Body of pancreas (tissue), 4 donors: ENCODE data around the gene DLG2. TPM values are rescaled to one million over a fixed set of nuclear protein-coding genes. Genes with fewer than 3 reads are reported as not detected.

Source experiments
- ATAC-seq: fragments of 150-250 bp; one replicate; pipeline ENCODE4 v1.9.1; 2016
- DNase-seq, 4 donors: peaks; one replicate each; pipeline ENCODE4 v3.0.0-alpha.2; 2019
- H3K27ac ChIP-seq, 4 donors: fragments of 200-600 bp; sonication (generic); 1 replicate in 3 of 4; 2 replicates in 1 of 4; pipeline versions ENCODE4 v1.5.1 to v1.6.1; 2016 to 2019; ENCODE audit warnings: mild to moderate bottlenecking in 1 of 4, mixed read lengths in 1 of 4, moderate library complexity in 1 of 4
- H3K27me3 ChIP-seq, 2 donors: fragments of 200-600 bp; sonication (generic); one replicate each; pipeline ENCODE4 v1.6.0; 2016; ENCODE audit warnings: mild to moderate bottlenecking in 1 of 2
- H3K36me3 ChIP-seq, 2 donors: fragments of 200-600 bp; sonication (generic); replicated peaks in 1 of 2; 2 replicates each; pipeline ENCODE4 v1.5.1; 2016; ENCODE audit warnings: low read depth in 2 of 2; ENCODE audit not compliant: insufficient read depth in 1 of 2
- H3K4me1 ChIP-seq: fragments of 200-600 bp; sonication (generic); one replicate; pipeline ENCODE4 v1.6.0; 2016
- H3K4me3 ChIP-seq, 2 donors: fragments of 200-600 bp; sonication (generic); 1 replicate in 1 of 2; 2 replicates in 1 of 2; pipeline ENCODE4 v1.5.1; 2016 to 2019
- H3K9me3 ChIP-seq, 3 donors: fragments of 200-600 bp; sonication (generic); 1 replicate in 2 of 3; 2 replicates in 1 of 3; pipeline ENCODE4 v1.5.1; 2016
- CTCF ChIP-seq, 7 experiments: fragments of 450-650 bp in 4 of 7; fragments of 200-600 bp in 3 of 7; sonication (generic) in 3 of 7; IDR thresholded peaks; one replicate each; pipeline ENCODE4 v1.5.1; 2016 to 2019; ENCODE audit warnings: antibody characterized with exemption in 7 of 7
- POLR2A ChIP-seq, 3 donors: fragments of 450-650 bp; IDR thresholded peaks; one replicate each; pipeline ENCODE4 v1.6.1; 2016; ENCODE audit warnings: antibody characterized with exemption in 3 of 3, mild to moderate bottlenecking in 2 of 3
- whole genome bisulfite sequencing, 2 donors: methylation state at CpG; one replicate each; pipeline ENCODE4 v1.1.5; 2017; 5-methylcytosine and 5-hydroxymethylcytosine counted together
- intact Hi-C: fragments of 100-400 bp; cut with DNase I; formaldehyde crosslinking; loops from one replicate; pipeline ENCODE4 v1.15.1; 2023
- total RNA-seq, 2 donors: library from RNA; depleted of rRNA; stranded (reverse); fragments of >200 nt; gene quantifications; one replicate each; pipeline ENCODE4 v1.1.0, GENCODE V29; 2016

The DLG2 gene
- total RNA-seq, 2 donors from 2014 or later, result 6.0 to 13.2 TPM

GRCh38 chr11:85313741-85314140, 313.4 kb downstream of the DLG2 start:
- ATAC-seq (no peak), DNase-seq (no peak)
- Histone ChIP-seq H3K4me1 (no peaks in the 10 kb centered on the region), H3K27ac (no peak overlapping the region), H3K4me3 (no peak overlapping the region), H3K27me3 (no peaks in the 10 kb centered on the region), H3K9me3 (no peaks in the 10 kb centered on the region), H3K36me3 (no peaks in the 10 kb centered on the region)
- intact Hi-C loops, result no loop called here
- TF ChIP-seq CTCF (IDR thresholded peaks at IDR 0.05) (no peak), POLR2A (IDR thresholded peaks at IDR 0.05) (no peak)

- intact Hi-C loops, result no loop called here
- TF ChIP-seq CTCF (IDR thresholded peaks at IDR 0.05), result no peak
- no peak for TF ChIP-seq POLR2A (IDR thresholded peaks at IDR 0.05)
- Histone ChIP-seq H3K4me3 (no peak overlapping the region), H3K36me3 (no peaks in the 10 kb centered on the region), H3K4me1 (no peaks in the 10 kb centered on the region), H3K27me3 (no peaks in the 10 kb centered on the region), H3K9me3 (no peaks in the 10 kb centered on the region), H3K27ac (no peak overlapping the region)
- WGBS, 2 donors, result 71 to 77% methylated on average over 2 of the region's 2 CpGs
- DNase-seq, result no peak
- ATAC-seq, result no peak
Measured at GRCh38 chr11:85310479-85310878, 316.7 kb downstream of the DLG2 start.

- TF ChIP-seq CTCF (IDR thresholded peaks at IDR 0.05) (no peak), POLR2A (IDR thresholded peaks at IDR 0.05) (no peak)
- intact Hi-C loops, result no loop called here
- 82 to 91% methylated on average over 3 of the region's 3 CpGs for WGBS, 2 donors
Measured at GRCh38 chr11:85307366-85307765, 319.8 kb downstream of the DLG2 start.

GRCh38 chr11:85301895-85302678, 325.1 kb downstream of the DLG2 start:
- Histone ChIP-seq H3K4me3 (no peak overlapping the region), H3K4me1 (peaks cover 43% of the 10 kb centered on the region), H3K27me3 (no peaks in the 10 kb centered on the region), H3K36me3 (no peaks in the 10 kb centered on the region), H3K9me3 (no peaks in the 10 kb centered on the region), H3K27ac (peak overlapping the region; percentile 17 to 82 (median 64))
- no peak for TF ChIP-seq POLR2A (IDR thresholded peaks at IDR 0.05)
- no peak for TF ChIP-seq CTCF (IDR thresholded peaks at IDR 0.05)
- intact Hi-C loops, result no loop called here
- WGBS, 2 donors, result 22 to 28% methylated on average over 1 of the region's 1 CpG
- DNase-seq (peak; percentile 57 to 85 (median 74)), ATAC-seq (peak; percentile 98)

More at GRCh38 chr11:85307366-85307765, 319.8 kb downstream of the DLG2 start:
- peaks cover 12% of the 10 kb centered on the region for H3K4me1 ChIP-seq
- DNase-seq, result no peak
- no peak overlapping the region for H3K27ac ChIP-seq
- no peaks in the 10 kb centered on the region for H3K9me3 ChIP-seq
- no peaks in the 10 kb centered on the region for H3K27me3 ChIP-seq
- H3K4me3 ChIP-seq, result no peak overlapping the region
- H3K36me3 ChIP-seq, result no peaks in the 10 kb centered on the region
- no peak for ATAC-seq
